Stimulated activated CD8-positive, alpha-beta memory T cell treated with anti-CD3 and anti-CD28 coated beads, Interleukin-4, amount 100 ng/mL, for 24 hours (primary cell): ENCODE data around the gene C6orf15.

ENCODE experiments used
- DNase-seq: peaks from one replicate; pipeline ENCODE4 v3.0.0-alpha.2; 2020; ENCODE audit warnings: low read depth

C6orf15 gene

DNA sequence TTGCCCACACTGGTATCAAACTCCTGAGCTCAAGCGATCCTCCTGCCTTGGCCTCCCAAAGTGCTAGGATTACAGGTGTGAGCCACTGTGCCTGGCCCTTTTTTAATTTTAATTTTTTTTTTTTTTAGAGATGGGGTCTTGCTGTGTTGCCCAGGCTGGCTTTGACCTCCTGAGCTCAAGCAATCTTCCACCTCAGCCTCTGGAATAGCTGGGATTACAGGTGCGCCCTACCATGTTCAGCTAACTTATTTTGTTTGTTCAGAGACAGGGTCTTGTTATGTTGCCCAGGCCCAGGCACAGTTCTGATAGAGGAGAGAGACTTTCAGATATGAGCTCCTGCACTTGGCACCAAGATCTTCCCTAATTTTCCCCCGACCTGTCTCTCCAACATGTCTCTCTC lies 18.4 kb upstream of the C6orf15 start:
- no peak for DNase-seq

DNA sequence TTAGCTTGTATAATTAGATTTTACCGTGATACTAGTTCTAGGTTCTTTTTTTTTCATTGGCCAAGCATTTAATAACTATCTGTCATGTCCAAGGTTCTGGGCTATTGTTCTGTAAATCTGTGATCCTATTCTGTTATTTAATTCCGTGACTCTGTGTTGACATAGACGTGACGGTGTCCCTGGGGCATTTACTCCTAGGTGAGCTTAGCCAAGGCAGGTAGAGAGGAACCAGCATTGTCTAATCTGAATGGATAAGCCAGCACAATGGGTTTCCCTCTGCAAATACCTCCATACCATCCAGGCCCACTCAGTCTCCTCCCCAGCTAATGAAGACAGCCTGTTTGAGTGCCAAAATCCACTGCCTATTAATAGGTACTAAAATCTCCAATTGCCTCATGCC lies 16.8 kb upstream of the C6orf15 start:
- no peak for DNase-seq

DNA sequence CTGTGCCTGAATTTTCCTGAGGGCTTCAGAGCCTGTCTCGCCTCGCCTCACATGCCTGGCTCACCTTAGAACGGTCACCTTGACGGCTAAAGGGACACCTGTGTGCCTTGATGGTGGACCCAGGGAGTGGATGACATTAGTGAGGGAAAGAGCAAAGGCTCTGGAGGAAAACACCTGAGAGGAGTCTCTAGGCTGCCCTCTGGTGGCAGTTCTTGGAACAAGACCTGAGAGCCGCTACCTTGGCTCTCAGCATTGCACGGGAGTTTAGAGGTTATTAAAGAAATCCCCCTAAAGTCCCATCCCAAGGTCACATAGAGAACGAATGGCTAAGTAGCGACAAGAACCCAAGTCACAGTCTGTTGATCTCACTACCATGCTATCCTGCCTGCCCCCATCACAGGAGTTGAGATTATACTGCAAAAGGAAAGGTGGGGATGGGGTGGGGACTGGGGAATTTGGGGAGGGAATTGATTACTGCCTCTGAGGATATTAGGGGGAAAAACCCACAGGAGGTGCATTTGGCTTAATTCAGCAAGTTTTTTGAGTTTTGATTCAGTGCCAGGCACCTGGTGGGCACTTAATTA lies 15.8 kb upstream of the C6orf15 start:
- peak; percentile 62 for DNase-seq

DNA sequence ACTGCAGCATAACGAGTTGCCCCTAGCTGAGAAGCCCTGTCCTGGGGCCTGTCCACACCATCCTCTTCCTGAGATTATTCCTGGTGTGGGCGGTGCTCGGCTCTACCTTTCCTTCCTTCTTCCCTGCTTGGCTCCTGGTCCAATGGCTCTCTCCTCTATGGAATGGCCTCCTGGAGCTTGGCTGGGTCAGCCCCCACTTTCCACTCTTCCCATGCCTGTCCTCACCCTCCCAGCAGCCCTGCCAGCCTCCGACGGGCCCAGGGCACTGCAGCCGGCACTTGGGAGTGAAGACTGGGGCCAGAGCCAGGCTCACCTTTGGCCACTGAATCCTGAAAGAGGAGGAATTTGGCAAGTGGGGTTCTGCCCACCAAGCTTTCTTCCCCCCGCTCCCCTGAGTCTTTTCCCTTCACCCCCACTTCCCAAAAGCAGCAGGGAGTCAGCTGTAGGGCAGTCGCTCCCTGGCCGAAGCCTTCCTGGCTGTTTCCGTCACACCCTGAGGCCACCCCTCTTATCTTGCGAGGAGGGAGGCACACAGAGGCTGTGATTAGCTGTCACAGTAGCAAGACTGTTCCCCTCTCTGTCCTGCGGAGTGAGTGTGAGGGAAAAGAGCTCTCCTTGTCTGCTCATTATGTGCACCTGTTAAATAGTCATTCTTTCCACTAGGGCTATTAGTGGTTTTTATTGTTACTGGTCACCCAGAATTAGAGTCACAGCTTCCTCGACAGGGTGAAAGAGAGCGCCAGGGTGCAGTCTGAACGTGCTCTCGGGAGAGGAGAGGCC lies 14.2 kb upstream of the C6orf15 start:
- DNase-seq = no peak

DNA sequence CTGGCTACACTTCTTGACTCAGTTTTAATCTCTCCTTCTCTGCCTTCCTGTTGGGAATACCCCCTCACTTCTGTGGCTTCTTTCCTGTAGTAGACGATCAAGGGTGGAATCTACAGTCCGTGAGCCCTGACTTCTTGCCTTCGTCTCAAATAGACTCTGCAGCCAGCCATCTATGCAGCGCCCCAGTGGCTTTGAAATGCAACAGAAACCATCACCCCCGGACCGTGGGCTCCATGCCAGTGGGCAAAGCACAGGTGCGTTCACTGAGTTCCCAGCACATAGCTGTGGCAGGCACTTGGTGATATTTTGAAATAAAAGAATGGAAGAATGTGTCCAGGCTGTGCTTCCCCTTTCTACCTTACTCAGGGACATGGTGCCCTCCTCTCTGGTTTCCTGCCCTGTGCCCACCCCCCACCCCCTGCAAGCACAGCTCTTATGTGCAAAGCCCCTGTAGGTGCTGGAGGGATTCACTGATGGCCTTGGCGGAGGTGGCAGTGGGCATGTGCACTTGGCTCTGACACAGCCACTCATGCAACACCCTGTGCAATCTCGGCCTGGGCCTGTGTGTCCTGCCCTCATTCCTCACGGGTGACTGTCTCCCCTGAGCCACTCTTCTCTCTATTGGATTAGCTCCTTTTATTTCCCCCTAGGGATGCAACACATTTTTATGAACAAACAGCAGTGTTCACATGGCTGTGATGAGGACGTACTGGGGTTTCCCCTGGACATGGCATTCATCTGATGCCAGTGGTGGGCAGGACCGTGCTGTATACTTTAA lies 13.4 kb upstream of the C6orf15 start:
- DNase-seq = no peak

DNA sequence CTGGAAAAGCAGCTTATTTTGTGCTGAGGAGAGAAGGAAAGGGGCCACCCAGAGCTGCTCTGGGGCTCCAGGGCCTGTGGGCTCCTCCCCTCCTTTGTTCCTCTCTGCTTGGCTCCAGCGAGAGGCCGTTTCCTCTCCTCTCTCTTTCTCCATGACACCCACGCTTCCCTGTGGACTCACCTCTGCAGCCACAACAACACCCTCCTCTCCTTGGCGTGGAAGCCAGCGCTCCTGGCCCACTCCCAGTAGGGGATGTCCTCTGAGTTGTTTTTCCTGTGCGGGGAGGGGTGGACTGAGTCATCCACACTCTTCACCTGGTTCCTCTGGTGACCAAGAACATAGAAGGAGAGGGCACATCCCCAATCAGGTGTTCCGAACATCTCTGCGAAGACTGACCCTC lies 12.8 kb upstream of the C6orf15 start:
- no peak for DNase-seq

DNA sequence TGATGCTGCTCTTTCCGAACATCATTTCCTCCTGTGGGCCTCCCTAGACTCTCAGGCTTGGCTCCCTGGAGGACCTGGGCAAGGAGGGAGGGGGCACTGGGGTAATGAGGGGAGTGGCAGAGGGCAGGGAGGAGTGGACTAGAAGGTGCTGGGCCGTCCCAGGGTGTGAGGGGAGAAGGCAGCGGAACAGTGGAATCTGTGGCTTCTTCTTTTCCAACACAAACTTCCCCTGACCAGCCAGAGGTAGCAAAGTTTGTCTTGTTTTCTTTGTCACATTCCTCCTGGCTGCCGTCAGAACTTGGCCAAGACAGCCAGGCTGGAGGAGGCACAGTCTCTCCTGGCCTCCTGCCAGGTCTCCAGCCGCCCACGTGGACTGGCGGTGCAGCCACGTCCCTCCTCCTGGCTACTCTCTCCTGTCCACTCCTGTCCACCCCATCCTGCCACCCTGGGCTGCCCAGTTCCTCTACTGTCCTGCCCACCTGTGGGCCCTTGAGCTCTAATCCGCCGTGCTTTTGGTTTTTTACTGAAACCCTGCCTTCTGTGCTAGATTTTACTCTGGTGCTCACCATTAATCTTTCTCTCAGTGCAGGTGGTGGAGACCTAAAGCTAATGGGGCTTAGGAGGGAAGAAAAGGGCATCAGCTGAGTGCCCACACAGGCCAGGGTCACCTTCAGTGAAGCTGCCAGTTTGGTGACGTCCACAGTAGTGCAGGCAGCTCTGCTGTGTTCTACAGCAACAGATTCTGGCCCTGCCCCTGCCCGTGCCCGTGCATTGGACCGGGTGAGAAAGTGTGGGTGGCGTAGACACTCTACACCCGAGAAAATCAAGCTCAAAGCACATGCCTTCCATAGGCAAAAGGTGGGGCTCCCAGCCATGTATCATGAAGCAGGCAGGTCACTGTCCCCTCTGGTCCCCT lies 10.7 kb upstream of the C6orf15 start:
- DNase-seq = no peak

DNA sequence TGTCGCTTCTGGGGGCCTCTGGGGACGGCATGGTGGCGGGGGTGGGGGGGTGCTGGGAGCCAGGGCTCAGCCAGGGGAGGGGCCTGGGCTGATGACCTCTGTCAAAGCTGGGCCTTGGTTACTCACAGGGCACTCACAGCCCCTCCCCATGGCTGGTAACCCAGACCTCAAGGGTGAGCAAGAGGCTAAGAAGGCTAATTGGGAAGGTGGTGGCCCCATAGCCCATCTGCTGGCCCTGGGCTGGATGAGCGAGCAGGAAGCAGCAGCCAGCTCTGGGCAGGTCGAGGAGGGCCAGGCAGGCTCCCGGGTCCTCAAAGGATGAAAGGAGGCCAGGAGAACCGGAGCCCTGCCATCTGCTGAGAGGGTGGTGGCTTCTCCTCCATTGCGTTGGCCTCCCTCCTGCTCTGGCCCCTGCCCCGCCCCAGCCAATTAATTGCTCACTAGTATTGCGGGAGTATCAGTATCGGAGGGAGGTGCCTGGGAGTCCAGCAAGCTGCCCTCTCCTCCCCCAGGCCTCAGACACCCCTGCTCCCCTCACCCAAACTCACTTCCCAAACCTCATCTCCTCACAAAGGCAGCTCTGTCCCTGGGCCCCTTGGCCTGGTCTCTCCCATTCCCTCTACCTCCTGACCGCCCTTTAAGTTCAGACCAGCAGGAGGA lies 8.9 kb upstream of the C6orf15 start:
- DNase-seq = no peak

DNA sequence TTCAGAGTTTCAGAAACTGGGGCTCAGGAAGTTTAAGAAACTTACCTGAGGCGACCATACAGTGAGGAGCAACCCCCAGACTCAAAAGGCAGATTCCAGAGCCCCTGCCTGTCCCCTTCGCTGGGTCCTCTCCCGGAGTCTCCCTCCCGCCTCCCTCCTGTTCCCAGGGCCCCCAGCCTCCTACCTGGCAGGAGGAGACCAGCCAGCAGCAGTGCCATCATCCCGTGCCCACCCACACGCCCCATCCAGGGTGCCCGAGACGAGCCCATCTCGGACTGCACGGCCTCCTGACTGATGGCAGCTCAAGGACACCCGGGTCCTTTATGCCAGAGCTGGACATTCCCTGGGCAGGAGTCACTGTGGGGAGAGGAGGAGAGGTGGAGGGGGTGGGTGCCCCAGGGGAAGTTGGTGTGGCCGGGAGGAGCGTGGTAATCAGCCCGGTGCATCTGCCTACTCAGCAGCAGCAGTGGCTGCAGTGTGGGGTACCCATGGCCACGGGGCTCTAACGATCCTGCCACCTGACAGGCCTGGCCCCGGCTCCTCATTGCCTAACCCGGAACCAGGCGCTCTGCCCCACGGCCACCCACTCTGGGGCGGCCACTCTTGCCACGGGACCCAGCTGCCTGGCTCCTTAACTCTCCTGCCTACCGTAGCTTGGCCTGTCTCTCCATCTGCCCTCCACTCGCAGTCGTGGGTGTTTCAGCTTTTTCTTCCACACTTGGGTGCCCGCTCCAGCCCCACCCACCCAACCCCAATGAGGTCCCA lies 8.0 kb upstream of the C6orf15 start, which contains the start of gene CDSN:
CDSN (minus strand) TSS at position 296 of the 765 bp plus-strand sequence; CDS start at position 269, 27 bp downstream.
- no peak for DNase-seq

DNA sequence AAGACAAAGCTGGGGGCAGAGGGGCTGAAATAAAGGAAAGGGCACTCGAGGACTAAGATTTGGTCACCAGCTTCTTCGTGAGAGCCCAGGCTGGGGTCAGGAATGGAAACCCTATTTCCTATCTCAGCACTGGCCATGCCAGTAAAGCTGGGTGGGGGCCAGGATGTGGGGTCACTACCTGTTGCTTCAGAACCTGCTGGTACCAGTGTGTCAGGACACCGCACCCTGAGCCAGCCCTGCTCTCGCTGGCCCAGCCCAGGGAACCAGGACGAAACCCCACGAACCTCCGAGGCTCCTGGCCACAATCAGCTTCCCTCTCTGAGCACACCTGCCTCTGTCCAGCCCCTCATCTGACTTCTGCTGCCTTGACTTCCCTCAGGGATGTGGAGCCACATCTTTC lies 5.8 kb upstream of the C6orf15 start:
- DNase-seq = no peak

DNA sequence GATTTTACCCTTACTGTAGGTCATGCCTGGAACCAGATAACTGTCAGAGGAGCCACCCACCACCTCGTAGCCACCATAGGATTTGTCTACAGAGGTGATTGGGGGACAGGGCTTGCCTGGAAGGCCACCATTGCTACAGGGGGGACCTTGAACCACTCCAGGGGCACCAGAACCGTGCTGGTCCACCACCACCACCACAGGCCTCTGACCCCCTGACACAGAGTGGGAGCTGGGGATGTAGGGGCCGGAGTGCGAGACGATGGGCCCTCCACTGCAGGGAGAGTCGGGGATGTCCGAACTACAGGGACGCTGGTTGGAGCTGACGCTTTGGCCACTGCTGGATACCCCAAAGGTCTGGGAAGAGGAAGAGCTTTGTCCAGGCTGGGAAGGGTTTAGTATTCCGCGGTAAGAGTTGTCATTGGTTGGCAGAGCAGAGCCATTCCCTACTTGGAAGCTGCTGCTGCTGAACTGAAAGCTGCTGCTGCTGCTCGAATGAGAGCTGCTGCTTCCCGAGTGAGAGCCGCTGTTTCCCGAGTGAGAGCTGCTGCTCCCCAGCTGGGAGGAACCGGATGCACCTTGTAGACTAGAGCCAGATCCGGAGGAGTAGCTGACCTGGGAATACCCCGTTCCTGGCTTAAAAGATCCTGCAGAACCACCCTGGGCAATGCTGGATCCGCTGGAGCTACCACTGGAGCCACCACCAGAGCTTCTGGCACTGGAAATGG lies 4.4 kb upstream of the C6orf15 start:
- no peak for DNase-seq

DNA sequence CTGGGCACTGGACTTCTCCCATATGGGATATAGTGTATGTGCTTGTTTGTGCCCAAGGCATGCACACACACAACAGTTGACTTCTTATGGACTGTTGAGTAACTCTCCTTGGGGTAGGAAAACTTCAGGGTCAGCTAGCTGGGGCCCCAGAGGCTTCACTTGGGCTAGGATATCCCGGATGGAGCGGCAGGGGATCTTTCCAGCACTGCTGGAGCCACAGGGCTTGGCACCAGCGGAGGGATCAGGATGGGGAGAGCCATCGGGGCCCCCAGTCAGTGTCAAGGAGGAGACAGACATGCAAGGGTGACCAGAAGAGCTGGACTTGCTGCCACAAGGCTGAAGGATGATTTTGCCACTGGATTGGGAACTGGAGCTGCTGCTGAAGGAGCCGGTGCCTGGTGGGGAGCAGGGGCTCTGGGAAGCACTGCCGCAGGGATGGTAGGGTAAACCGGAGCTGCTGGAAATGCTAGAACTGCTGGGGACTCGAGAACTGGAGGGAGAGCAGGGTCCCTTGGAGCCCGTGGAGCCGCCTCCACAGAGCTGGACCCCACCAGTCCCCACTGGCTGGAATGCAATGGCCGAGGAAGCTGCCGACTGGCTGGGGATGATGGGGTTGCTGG lies 3.7 kb upstream of the C6orf15 start:
- no peak for DNase-seq

DNA sequence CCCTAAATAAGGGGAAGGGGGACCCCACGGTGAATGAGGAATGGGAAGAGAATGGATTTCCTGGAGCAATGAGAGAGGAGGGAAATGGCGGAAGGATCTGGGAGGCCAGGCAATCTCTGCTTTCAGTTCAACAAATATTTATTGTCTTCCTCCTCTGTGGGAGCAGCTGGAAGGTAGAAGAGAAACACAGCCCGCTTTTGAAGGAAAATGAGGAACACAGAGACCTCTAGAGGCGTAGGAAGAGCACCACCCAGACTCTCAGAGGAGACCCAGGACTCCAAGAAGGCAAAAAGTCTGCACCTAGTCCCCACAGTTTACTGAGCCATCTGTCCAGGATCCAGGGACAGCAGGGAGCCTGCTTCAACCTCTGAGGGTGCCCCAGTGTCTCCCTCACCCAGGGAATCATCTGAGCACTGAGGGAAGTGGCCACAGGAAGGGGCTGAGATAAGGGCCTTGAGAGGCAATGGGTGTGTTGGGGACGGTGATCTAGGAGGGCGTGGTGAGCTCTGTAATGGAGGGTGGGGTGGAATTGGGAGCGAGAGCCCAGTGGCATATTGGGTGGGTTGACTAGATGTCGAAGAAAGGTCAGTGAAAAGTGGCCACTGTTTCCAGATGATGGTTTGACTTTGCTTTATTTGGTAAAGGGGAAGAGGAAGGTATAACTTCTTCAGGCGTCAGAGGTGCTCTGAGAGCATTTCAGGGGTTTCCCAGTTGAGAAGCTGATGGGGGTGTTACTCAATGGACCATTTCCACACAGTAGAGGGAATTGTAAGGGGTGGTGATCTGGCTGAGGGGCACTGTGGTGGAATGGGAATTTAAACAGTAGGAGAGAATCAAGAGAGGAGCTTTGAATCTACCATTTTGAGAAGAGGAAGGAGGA lies 2.8 kb upstream of the C6orf15 start:
- DNase-seq = no peak

DNA sequence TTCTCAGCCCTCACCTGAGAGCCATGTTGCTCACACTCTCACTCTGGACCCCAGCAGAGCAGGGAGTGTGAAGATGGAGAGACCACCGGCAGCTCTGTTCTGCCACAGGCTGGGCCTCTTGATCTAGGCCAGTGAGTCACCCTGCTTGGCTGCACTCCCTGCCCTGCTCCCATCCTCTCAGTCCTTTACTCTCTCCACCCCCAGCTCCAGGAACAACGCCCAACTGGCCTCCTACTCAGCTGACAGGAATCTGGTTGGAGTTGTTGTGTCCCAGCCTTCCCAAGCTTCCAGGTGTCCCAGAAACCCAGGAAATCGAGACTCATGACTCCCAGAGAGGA lies 2.1 kb upstream of the C6orf15 start, which contains the start of gene PSORS1C1:
PSORS1C1 (plus strand) TSS at position 260 of the 338 bp plus-strand sequence. CDS start 14,833 bp downstream, outside the sequence.
- DNase-seq = no peak

DNA sequence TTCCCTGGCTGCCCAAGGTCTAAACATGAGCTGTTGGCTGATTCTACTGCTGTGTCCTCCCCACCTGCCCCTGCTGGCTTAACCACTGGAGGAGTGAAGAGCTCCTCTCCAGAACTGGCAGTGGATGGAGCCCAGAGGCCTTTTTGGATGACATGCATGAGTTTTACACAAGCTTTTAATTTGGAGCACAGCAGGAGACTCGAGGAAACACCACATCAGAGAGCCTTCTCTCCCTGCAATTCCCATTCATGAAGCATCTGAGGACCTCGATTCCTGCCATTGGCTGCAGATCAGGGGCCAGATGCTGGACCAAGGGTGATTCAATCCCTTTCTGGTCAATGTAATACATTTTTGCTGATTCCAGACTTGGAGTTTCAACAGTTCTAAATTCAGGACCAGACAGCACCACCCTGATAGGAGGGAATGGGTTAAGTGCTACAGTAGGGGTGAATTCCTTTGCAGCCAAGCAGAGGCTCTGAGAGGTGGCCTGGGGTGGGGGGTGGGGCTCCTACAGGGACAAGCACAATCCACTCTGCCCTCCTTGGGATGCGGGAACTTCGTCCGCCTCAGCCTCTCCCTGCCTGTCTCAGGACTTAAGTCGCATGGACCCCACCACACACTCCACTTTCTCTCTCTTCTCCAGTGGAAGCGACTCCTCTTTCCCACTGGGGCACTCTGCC lies 1.6 kb upstream of the C6orf15 start:
- no peak for DNase-seq

DNA sequence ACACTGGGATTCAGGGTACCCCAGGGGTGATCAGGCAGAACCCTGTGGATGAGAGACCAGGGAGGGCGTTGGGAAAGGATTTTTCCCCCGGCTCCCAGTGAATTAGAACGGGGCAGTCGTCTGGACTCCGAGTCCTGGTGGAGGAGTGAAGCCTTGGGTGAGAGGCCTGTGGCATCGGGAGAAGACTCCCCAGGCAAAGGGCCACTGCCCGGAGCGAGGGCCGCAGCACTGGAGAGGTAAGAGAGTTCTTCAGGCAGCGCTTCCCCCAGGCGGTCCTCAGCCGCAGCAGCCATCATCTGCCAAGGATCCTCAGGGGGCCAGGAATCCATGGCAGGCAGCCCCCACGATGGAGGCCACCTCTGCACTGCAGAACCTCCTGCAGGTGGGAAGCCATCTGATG lies 663 bp downstream of the C6orf15 start:
- no peak for DNase-seq

DNA sequence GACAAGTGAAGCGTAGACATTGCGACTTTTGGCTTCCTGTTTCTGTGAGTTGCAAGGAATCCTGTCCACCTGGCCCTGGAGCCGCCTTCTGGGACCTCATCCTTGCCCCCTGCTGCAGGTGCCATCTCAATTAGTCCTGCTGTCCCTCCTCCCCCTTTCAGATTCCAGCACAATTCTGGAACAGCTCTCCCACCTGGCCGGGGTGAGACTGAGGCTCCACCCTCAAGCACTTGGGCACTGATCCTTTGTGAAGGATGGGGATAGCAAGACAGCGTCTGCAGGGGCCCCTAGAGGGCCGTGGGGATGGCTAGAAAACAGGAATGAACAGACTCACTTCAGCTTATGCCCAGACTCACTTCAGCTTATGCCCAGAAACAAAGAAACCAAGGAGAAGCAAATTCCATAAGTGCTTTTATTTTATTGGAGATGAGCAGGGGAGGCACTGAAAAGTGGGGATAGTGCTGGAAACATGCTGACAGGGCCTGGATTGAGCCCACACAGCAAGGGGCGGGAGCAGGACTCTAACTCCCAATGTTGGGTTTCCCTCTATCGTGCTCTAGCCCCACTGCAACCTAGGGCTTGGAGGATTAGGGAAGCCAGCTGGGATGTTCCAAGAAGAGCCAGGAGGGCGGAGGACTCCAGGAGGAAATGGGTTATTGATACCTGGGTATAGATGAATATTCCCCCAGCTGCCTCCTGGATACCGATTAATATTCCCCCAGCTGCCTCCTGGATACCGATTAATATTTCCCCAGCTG lies 1.4 kb downstream of the C6orf15 start:
- no peak for DNase-seq
